Activated naive CD8-positive, alpha-beta T cell treated with anti-CD3 and anti-CD28 coated beads, Interleukin-2, amount 50 U/mL, for 16 hours (primary cell): ENCODE data around the gene SLC4A8.

Experiments used
- DNase-seq: peaks from one replicate; pipeline ENCODE4 v3.0.0-alpha.2; 2020; ENCODE audit warnings: low read depth, low spot score

The SLC4A8 gene

DNA sequence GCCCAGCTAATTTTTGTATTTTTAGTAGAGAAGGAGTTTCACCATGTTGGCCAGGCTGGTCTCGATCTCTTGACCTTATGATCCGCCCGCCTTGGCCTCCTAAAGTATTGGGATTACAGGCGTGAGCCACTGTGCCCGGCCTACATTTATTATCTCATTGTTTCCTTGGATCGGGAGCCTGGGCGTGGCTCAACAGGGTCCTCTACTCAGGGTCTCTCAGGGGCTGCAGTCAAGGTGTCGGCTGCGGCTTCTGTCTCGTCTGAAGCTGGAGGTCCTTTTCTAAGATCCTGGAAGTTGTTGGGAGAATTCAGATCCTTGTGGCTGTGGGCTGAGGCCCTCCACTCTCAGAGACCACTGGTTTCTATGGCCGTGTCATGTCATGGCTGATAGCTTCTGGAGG is 100.9 kb downstream of the SLC4A8 start:
- DNase-seq = no peak

DNA sequence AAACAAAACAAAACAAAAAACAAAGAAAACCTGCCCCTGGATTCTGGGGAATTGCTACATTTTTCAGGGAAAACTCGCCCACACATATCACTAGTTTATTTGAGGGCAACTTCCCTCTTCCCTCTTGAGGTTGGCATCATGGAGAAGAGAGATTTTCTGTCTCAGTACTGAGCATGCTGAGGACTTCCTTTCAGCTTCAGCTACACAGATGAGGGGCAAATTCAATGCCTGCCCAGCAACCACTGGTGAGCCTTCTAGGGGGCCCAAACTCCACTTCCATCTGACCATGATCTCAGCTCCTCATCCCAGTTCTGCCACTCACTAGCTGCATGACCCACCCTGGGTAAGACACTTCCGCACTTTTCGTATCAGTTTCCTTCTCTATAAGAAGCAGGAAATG is 103.3 kb downstream of the SLC4A8 start:
- DNase-seq = no peak

DNA sequence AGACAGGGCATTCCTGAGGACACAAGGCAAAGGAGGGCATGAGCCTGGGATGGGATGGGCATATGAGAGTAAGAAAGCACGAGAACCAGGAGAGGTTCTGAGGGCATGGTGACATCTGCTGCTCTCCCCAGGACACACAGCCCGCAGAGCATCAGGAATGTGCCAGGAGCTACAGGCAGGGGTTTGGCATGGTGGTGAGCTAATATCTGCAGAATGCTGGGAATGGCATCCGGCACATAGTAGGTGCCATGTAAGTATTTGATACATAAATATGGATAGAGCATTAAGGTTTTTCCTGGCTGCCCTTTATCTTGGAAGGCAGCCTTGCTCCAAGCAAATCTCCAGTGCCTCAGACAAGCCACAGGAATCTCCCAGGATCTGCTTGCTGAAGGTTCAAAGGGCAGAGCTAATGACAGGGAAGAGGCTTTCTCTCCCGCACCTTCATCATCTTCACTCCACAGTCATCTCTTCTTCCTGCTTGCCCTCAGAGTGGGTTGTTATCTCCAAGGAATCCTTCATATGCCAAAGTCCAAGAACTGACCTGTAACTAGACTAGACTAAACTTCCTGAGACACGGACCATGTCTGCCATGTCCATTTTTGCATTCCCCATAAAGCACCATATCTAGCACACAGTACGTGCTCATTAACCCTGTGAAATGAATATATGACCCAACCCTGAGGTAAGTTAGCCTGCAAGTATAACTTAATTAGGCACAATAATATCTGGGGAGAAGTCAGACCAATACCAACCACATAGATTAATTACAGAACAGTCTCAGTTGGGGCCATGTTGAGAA is 104.4 kb downstream of the SLC4A8 start:
- no peak for DNase-seq

DNA sequence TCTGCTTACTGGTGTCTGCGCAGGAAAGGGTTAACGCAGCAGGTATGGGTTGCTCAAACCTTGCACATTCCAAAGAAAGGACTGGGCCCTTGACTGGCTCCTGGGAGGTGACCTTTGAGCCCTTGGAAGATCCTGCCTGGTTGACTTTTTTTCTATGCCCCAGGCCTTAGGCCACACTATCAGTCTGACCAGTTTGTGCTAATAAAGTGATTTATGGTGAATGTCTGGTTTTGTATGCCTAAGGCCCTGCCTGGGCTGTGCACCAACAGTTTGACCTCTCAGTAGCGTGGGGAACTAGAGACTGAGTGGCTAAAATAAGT is 105.0 kb downstream of the SLC4A8 start:
- DNase-seq = no peak

DNA sequence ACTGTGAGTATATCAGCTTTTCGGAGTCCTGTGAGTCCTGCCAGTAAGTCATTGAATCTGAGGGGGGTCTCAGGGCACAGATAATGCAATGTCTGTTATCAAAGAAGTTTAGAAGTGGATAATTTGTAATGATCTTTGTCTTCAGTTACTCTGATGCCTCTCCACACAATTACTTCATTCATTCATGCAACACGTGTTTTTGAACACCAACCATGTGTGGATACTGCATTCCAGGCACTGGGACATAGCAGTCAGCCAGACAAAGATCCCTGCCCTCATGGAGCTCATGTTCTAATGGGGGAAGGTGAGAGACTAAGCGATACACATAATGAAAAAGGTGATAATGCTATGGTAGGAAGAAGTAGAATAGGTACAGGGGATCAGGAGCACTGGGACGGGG is 105.6 kb downstream of the SLC4A8 start:
- DNase-seq = no peak

DNA sequence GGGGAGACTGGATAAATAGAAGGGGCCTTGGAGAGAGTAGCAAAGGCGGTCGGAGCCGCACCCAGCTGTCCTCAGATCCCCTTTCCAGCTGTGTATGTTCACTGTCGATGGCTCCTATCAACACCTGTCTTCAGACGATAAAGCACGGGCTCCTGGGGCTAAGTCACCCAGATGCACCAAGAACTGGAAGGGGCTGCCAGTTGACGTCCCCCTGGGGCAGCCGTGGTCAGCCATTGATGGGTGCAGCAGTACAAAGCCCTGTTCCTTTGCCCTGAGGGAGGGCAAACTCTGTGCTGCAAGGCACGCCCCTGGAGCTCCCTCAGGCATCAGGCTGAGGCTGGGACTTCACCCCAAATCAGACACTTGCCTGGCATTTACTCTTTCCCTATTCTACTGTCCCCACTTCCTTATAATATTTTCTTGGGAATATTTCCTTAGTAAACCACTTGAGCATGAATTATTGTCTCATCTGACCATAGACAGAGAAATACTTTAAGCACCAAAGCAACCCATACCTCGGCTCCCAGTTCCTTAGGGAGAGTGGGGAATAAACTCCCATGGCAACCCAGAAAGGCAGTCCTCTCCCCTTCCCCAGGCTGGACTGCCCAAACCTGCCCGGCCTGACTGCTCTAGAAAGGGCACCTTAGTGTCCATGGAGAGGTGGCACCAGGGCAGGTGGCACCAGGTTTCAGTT is 106.8 kb downstream of the SLC4A8 start:
- DNase-seq = no peak

DNA sequence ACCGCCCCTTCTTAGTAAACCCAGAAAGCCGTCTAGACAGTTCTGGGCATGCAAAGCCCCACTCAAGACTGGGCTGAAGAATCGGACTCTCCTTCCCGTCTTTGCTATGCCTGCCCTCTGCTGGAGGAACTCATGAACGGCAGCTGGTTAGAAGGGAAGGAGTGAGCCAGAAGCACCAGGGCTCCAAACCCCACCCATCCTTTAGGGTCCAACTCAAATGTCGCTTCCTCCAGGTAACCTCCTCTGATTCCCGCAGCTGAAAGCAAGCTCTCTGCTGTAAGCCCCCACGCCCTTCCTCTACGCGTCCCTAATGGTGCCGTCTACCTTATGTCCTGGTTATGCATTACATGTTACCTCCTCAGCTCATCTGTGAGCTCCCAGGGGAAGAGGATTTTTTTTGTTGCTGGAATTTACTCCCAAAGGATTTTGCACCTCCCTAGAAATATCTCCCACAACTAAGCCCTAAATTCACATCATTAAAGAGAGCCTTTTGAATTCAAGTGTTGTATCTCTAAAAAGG is 107.4 kb downstream of the SLC4A8 start:
- peak; percentile 51 for DNase-seq

DNA sequence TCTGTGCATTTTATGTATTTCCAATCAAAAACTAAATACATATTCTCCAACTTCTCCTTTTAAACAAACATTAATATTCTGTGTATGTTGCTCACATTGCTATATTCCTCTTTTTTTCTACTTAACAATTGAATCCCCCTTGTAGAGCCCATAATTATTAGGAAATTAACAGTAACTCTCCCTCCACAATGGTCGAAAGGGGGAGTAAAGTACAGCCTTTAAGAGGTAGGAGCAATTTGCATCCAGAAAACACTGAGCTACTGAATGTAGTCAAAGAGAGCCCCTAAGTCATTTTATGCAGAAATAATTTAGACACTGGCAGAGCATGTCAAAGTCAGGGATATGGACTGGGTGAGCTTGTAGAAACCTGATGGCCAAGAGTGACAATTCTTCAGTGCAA is 109.2 kb downstream of the SLC4A8 start:
- no peak for DNase-seq

DNA sequence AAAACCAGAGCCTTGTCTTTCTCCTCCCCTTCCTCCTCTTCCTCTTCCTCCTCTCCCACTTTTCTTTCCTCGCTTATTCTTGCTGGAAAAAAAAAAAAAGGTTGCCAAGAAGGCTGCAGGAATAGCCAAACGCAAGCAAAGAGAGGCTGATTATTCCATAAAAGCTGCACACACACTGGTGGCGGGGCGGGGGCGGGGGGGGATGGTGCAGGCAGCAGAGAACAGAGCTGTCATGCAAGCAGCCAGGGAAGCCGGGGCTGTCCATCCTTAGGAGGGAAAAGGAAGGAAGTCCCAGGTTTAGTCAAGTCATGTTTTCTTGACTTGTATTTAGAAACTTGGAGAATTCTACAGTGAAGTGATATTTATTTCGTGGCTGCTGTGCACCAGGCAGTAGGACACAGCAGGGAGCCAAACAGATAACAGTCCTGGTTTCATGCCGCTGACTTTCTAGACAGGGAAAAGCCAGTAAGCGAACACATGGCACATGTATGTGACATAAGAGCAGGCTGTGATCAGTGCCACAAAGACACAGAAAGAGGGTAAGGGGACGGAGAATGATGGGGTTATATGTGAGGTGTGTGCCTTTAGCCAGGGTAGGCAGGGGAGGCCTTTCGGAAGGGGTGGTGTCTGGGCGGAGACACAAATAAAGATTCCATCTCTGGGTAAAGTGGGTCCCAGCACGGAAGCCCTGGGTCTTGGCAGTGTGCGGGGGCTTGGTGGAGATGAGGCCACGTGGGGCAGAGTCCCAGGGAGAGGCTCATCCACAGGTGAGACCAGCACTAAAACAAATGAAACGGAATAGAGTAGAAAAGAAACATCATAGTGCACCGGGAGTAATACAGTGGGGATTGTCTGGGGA is 109.8 kb downstream of the SLC4A8 start:
- DNase-seq = no peak

DNA sequence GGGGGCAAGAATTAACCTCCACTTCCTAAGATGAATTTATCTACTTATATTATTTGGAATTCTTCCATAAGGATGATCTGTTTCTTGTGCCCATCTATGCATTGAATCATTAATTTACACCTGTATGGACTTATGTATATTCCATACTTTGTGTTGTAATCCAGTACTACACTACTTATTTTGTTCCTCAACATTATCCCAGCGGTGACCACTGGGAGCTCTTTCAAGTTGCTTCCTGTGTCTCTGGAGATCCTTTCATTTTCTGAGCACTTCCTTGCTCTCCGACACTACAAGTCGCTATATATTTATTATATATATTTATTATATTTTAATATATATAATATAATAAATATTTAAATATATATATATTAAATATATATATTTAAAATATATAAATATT is 111.5 kb downstream of the SLC4A8 start:
- no peak for DNase-seq

DNA sequence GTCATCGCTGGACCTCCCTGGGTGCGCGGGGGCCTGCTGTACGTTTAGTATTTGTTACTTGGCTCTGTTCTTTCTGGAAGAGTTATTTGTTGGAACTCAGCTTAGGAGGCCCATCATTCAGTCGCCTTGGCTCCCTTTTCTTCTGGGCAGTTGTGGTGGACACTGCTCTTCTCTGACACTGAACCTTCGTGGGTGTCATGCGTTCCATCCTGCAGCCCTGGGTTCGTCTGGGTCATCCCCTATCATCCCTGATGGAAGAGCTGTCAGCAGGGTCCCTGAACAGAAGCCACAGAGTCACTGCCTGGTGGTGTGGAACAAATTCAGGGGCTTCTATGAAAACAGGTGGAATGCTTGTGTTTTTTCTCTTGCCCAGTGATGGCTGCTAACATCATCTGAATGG is 113.5 kb downstream of the SLC4A8 start:
- DNase-seq = no peak

DNA sequence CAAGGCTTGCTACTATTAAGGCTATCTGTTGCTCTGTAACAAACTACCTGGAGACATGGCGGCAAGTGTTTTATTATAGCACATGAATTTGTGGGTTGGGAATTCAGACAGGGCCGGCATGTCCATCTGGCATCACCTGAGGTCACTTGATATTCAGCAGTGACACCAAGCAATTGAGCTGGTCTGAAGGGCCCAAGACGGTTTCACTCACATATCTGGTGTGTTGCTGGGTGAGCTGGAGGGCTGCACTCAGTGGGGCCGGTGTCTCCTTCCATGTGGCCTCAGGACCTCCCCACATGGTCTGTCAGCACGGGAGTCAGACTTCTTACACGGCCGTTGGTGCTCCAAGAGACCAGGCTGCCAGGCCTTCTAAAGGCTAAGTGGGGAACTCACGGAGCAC is 114.0 kb downstream of the SLC4A8 start:
- DNase-seq = no peak

DNA sequence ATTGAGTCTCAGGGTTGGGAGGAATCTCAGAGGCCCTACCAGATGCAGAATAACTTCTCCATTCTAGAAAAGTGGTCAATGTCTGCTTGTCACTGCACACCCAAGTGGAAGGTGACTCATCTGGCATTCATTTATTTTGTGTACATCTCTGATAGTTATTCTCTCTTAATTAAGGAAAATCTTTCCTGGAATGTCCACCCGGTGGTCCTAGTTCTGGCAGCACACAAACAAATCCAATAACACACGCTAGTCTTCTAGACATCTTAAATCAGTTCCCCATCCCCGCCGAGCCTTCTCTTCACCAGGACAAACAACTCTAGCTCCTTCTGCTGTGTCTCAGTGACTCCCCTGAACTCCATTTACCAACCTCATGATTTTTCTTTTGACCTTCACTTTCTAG is 116.4 kb downstream of the SLC4A8 start:
- no peak for DNase-seq

DNA sequence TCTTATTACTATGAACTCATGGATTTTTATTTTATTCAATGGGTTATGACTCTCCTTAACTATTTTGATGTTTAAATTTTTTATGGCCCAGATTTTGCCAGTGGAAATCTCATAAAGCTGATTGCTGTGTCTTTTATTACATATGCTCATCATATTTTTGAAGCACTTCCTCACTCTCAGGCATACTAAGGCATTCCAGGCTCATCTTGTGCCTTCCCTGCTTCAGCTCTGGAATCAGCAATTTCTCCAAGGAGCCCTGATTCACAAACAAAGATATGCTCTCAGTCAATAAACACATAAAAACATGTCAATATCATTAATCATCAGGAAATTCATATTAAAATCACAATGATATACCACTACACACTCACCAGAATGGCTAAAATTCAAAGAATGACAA is 121.5 kb downstream of the SLC4A8 start:
- DNase-seq = no peak

DNA sequence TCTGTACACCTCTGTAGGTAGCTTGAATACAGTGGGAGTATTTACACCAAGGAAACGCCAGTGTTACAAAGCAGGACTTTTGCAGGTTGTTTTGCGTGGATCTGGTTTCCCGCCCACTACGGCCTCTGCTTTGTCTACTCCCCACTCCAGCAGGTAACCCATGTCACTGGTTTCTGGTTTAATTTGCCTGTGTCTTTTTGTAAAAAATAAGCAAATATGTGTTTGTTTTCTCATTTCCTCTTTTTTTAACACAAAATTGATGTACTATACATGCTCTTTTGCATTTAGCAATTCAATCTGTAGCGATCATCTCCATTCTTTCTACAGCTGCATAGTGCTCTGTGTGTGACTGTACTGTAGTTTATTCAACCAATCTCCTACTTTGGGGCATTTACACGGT is 123.0 kb downstream of the SLC4A8 start:
- DNase-seq = no peak

DNA sequence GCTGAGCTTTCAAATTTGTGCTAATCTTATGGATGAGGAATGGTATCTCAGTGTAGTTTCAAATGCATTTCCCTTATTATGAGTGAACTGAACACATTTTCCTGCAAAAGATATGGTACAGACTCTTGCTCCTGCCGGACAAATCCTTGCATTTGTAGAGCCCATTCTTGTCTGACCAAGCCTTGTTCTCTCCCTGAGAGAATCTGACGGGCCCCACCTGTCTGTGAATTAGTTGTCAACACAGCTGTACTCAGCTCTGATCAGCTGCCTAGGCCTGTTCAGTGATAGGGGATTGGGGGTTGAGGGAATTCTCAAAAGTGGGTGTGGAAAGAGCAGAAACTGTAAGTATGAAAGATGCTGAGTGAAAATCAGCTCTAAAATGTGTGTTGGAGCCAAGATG is 123.6 kb downstream of the SLC4A8 start:
- DNase-seq = no peak

DNA sequence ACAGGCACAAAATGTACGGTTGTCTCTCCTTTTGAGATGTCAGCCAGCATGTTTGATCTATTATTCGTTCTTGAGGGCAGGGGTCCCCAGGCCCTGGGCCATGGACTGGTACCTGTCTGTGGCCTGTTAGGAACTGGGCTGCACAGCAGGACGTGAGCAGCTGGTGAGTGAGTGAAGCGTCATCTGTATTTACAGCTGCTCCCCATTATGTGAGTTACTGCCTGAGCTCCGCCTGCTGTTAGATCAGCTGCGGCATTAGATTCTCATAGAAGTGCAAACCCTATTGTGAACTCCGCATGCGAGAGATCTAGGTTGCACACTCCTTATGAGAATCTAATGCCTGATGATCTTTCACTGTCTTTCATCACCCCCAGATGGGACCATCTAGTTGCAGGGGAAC is 125.0 kb downstream of the SLC4A8 start:
- DNase-seq = no peak
